Measurements from ENCODE around the gene ZFHX3. TPM values are rescaled to one million over a fixed set of nuclear protein-coding genes. Genes with fewer than 3 reads are reported as not detected.

Gene ZFHX3
- total RNA-seq, 4 donors from 2014 or later = 36.3 to 44.0 (median 38.1) TPM

GRCh38 chr16:72884037-72884436 is 163.9 kb downstream of the ZFHX3 start:
- peaks cover 0 to 42% (median 0%) of the 10 kb centered on the region in 3 donors for H3K36me3 ChIP-seq
- 38 to 40% methylated on average over 4 of the region's 4 CpGs for WGBS, 2 donors
- no peak for TF ChIP-seq EP300 (IDR thresholded peaks at IDR 0.05)

GRCh38 chr16:72879846-72880245 is 168.1 kb downstream of the ZFHX3 start:
- TF ChIP-seq POLR2A (IDR thresholded peaks at IDR 0.05) (no peak), EP300 (IDR thresholded peaks at IDR 0.05) (no peak), CTCF (IDR thresholded peaks at IDR 0.05) (no peak)
- no peaks in the 10 kb centered on the region for H3K27me3 ChIP-seq
- 77 to 78% methylated on average over 11 of the region's 11 CpGs for WGBS, 2 donors
- H3K36me3 ChIP-seq = peaks cover 0 to 2% (median 0%) of the 10 kb centered on the region in 3 donors
- H3K4me3 ChIP-seq = no peak overlapping the region
- no peak overlapping the region for H3K27ac ChIP-seq
- no peaks in the 10 kb centered on the region for H3K9me3 ChIP-seq
- DNase-seq (ENCODE audit: low spot score in 2 of 2) = no peak
- peaks cover 0 to 49% (median 0%) of the 10 kb centered on the region in 4 donors for H3K4me1 ChIP-seq

More at GRCh38 chr16:72884037-72884436, 163.9 kb downstream of the ZFHX3 start:
- no peaks in the 10 kb centered on the region for H3K9me3 ChIP-seq
- H3K27me3 ChIP-seq = no peaks in the 10 kb centered on the region
- H3K4me1 ChIP-seq = peaks cover 0 to 22% (median 0%) of the 10 kb centered on the region in 4 donors
- no peak overlapping the region for H3K27ac ChIP-seq
- no peak overlapping the region for H3K4me3 ChIP-seq
- no peak for DNase-seq (ENCODE audit: low spot score in 2 of 2)

- H3K4me3 ChIP-seq = no peak overlapping the region
- H3K9me3 ChIP-seq = no peaks in the 10 kb centered on the region
- no peak for DNase-seq (ENCODE audit: low spot score in 2 of 2)
- WGBS, 2 donors = 86 to 92% methylated on average over 18 to 19 of the region's 19 CpGs
- H3K27ac ChIP-seq = peak overlapping the region in 1 of 4 donors; percentile 50
- no peak for TF ChIP-seq EP300 (IDR thresholded peaks at IDR 0.05)
- peaks cover 0 to 40% (median 0%) of the 10 kb centered on the region in 4 donors for H3K4me1 ChIP-seq
- no peaks in the 10 kb centered on the region for H3K27me3 ChIP-seq
- no peaks in the 10 kb centered on the region for H3K36me3 ChIP-seq
Observed at GRCh38 chr16:72878301-72879269, 169.3 kb downstream of the ZFHX3 start.

- Histone ChIP-seq H3K4me3 (no peak overlapping the region), H3K27me3 (no peaks in the 10 kb centered on the region), H3K36me3 (no peaks in the 10 kb centered on the region), H3K9me3 (no peaks in the 10 kb centered on the region), H3K27ac (peak overlapping the region in 2 of 4 donors; percentile 50 to 57), H3K4me1 (peaks cover 0 to 40% (median 0%) of the 10 kb centered on the region in 4 donors)
- TF ChIP-seq CTCF (IDR thresholded peaks at IDR 0.05) (no peak), EP300 (IDR thresholded peaks at IDR 0.05) (peak in 1 of 2 donors; percentile 26)
- 58% methylated on average over 12 of the region's 12 CpGs for WGBS, 2 donors
- no peak for DNase-seq (ENCODE audit: low spot score in 2 of 2)
Observed at GRCh38 chr16:72877374-72878028, 170.4 kb downstream of the ZFHX3 start.

GRCh38 chr16:72876981-72877373 is 171.0 kb downstream of the ZFHX3 start:
- peak overlapping the region in 3 of 4 donors; percentile 19 to 57 (median 50) for H3K27ac ChIP-seq
- 86 to 90% methylated on average over 9 of the region's 9 CpGs for WGBS, 2 donors
- no peak for DNase-seq (ENCODE audit: low spot score in 2 of 2)
- TF ChIP-seq EP300 (IDR thresholded peaks at IDR 0.05) (no peak), CTCF (IDR thresholded peaks at IDR 0.05) (no peak), POLR2A (IDR thresholded peaks at IDR 0.05) (no peak)
- no peaks in the 10 kb centered on the region for H3K9me3 ChIP-seq
- H3K4me1 ChIP-seq = peaks cover 0 to 40% (median 0%) of the 10 kb centered on the region in 4 donors
- H3K36me3 ChIP-seq = no peaks in the 10 kb centered on the region
- H3K4me3 ChIP-seq = no peak overlapping the region
- H3K27me3 ChIP-seq = no peaks in the 10 kb centered on the region

Data from tibial nerve (tissue), 4 donors.